GM18520 (cell line): Measurements from ENCODE around the gene BBX.

ENCODE experiments used
- ATAC-seq: cut with Tn5 transposase; IDR thresholded peaks from one replicate; pipeline ENCODE4 v1.9.1; 2021; ENCODE audit not compliant: unreplicated experiment

BBX gene

GRCh38 chr3:107794664-107795443 is 272.1 kb downstream of the BBX start:
- no peak for ATAC-seq

DNA sequence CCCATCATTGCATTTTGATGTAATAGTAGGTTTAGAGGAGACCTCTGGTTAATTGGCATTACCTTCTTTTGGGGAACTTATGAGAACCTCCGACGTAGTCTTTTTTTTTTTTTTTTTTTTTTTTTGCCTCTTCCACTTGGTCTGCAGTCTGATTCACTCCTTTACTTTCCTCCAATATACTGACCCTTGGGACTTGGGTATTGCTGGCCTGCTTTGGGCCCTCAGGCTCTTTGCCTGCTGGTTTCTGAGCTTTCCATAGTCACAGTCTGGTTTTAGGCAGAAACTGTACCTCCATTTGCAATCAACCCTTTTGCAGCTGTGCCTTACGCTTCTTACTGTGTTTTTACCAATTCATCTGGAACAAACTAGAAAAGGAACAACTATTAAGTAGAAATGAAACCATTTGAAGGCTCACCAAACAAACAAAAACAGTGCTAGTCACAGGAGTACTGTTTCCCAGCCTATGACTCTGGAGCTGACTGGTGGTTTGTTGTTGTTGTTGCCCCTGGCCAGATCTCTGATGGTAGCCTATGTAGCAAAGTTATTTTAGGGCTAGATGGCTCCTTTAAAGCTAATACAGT is 272.8 kb downstream of the BBX start:
- ATAC-seq = no peak

- no peak for ATAC-seq
Measured at GRCh38 chr3:107796791-107797190, 274.0 kb downstream of the BBX start.

- ATAC-seq = no peak
Measured at GRCh38 chr3:107797586-107797985, 274.8 kb downstream of the BBX start.

GRCh38 chr3:107798381-107798780 is 275.6 kb downstream of the BBX start:
- ATAC-seq = no peak

DNA sequence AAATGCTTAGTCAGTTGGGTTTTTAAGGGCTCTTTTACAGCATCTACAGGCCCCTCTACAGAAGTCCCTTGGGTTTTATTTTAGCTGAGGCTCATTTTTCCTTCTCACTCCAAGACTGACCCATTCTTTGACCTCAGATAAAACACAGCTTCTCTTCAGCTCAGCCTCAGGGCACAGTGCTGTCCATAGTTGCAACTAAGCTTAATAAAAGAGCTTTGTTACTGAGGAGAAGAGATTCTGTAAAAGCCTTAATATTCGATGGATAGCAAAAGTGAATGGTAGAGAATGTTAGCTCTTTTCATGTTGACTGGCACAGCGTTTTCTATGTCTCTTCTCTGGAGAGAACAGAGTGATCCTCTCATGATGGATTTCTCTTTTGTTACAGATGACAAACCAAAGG is 277.9 kb downstream of the BBX start:
- ATAC-seq = no peak

DNA sequence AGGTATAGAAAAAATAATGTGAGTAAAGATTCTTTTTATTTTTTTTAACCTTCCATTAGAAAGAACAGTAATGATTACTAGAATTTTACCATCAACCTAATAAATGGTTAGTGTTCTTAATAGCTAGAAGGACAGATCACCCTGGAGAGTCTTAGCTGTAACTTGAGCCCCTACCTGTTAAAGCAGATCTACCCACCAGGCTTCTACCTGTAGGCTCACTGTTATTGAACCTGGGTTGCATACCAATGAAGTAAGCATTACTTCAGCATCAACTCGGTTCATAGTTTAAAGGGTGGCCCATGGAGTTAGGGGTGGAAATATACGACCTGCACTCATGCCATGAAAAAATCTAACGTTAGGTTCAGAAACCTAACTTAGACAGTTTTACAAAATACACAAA is 280.4 kb downstream of the BBX start:
- ATAC-seq = no peak

DNA sequence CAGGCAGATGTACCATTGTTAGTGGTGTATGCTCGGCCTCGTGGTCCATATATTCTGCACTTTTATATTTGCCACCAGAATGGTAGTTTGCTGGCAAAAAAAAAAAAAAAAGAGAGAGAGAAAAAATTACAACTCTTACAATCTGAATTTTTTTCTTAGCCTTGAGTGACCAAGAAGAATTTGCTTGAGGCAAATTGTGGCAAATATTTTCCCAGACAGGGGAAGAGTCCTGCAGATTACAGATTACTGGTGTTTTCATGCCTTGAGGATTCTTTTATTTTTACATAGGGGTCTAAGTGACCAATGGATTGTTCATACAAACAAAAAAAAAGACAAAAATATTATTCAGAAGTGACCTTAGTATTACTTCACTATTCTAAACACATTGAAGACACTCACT is 283.3 kb downstream of the BBX start:
- ATAC-seq = no peak

- no peak for ATAC-seq
Measured at GRCh38 chr3:107806536-107806935, 283.8 kb downstream of the BBX start.

DNA sequence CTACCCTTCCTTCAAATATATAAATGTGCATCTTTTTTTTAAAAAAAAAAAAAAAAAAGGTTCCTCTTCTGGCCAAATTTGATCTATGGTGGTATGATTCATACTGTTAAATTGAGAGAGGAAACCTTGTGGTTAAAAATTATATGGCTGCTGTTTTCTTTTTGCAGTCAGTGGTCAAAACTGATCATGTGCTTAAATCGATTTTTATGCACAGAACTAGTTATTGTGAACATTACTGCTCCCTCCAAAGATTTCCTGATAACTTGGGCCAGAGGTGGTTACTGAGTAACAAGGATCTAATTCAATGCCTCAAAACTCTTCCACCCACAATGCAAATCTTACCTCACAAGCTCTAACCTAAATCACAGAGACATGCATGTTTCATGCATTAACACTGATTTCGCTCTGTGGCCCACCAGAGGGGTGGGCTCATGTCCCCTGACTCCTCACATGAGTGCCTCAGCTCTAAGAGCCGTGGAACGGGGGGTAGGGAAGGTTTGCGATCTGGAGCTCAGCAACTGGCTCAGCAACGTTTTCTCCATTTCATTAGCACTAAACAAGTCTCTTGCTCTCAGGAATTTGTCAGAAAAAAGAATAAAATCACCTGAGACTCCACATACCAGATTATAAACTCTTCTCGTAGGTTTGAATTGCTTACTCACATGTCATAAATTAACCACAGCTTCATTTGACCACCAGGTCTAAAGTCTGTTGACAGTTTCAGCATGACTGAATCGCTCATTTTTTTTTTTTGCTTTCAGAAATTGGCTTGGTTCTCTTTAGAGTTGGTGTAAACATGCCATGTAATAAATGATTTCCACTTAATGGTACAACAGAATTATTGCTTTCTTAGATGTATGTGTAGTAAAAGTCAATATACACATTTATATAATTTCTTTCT is 287.7 kb downstream of the BBX start:
- ATAC-seq = no peak

DNA sequence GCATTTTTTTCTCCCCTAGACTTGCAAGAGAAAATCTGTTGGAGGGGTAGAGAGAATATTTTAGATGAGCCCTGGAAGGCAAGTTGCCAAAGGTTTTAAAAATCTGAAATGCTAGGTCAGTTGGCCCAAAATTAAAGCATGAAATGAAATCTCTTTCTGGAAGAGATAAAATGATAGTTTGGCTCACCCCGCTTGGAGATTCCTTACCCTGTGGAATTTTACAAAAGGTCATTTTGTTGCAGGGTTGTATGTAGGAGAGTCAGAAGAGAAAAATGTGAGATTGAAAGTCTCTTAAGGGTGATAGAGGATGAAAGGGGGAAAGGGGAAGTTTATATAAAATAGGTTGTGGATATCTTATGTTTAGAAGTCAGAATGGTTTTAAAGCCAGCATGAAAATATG is 290.3 kb downstream of the BBX start:
- ATAC-seq = no peak

DNA sequence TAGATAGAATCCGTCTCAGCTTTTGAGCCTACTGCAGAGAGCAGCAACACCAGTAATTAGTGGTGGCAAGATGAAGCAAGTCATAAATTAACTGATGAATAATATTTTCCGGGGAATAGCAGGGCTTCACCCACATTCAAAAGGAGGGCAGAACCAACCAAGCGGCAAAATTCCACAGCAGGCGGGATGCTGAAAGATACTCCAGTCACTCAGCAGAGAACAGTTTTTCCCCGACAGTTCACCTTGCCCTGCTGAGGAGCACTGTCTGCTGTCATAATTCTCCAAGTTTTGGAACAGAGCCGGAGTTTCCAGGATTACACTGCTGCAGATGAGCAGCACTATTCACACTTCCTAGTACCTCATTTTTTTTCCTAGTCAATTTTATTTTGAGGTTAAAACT is 293.3 kb downstream of the BBX start:
- no peak for ATAC-seq

DNA sequence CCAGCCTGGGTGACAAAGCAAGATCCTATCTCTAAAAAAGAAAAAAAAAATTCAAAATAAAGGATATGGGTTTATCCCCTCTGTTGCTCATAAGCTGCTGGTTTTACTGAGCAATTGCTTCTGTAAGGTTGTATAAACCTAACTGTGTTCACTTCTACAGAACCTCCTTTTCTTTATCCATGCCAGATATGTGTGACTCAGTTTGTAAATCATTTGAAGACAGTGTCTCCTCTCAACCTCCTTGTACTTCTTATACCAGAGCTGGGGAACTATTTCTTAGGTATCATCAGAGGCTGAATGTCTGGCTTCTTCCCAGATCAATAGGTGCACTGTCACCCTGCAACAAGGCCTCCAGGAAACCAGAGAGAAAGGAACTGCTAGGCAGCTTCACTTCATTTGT is 294.3 kb downstream of the BBX start:
- ATAC-seq = no peak

GRCh38 chr3:107818025-107818424 is 295.3 kb downstream of the BBX start:
- no peak for ATAC-seq

DNA sequence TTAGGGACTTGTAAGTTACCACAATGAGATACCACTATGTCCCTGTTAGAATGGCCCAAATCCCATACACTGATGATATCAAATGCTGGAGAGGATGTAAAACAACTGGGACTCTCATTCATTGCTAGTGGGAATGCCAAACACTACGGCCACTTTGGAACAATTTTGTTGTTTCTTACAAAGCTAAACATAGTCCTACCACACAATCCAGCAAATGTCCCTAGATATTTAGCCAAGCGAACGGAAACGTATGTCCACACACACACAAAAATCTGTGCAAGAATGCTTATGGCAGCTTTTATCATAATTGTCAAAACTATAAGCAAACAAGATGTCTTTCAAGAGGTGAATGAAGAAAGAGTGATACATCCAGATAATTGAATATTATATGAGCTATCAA is 296.9 kb downstream of the BBX start:
- ATAC-seq = no peak

GRCh38 chr3:107822308-107822707 is 299.5 kb downstream of the BBX start:
- no peak for ATAC-seq

- ATAC-seq = no peak
Measured at GRCh38 chr3:107824822-107825371, 302.1 kb downstream of the BBX start.

DNA sequence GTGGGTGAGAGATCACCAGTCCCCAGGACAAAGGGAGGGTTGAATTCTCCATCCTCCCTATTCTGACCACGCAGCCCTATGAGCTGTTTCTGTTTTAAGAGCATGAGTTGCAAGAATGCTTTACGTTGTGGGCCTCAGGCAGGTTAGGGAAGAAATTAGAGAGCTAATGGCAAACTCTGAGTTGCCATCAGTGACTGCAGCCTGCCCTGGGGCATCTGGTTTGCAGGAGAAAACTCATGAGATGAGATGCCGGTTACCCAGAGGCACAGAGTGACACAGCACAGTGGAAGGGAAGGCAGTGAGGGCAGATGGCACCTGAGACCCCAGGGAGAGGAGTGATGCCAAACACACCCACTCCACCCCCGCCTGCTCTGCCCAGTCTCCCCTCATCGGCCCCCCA is 302.8 kb downstream of the BBX start:
- ATAC-seq = no peak

DNA sequence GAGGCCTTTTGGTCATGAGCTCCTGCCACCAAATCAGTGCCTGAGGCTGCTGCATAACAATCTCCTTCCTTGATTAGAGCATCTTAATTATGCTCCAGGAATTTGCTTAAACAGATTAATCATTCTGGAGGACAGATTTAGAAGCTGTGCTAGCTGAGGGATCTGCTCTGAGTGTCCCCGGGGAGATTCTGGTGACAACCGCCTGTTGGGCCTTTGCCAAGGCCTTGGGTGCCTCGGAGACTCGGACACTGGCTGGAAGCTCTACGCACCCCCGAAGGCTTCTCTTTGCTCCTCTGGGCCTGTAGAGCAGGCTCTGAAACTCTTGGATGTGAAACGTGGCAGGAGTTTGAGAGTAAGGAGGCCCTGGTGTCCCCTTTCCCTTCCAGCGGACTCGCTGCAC is 304.0 kb downstream of the BBX start:
- no peak for ATAC-seq

DNA sequence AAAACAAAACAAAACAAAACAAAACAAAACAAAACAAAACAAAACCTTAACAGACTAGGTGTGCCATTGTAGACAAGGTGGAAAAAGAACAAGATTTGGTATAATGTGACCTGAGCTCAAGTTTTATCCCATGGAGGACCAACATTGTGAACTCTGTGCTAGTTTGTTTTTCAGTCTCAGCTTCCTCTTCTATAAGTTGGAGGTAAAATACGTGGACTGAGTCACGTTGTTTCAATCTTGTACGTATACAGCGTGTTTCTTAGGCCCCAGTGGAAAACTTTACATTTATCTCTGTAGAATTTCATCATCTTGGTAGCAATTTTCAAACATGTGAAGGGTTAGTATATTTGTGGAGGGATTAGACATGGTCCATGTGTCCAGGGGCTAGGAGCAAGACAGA is 306.4 kb downstream of the BBX start:
- no peak for ATAC-seq

- ATAC-seq = no peak
Measured at GRCh38 chr3:107831590-107831989, 308.8 kb downstream of the BBX start.

- no peak for ATAC-seq
Measured at GRCh38 chr3:107833043-107833442, 310.3 kb downstream of the BBX start.
